CD4-positive, alpha-beta T cell treated with Interleukin-6 at 100 ng/mL for 8 hours (primary cell): Measurements from ENCODE around the gene C2orf92.
"Not testable (repeated sequence)": the region's sequence is repeated elsewhere in the genome, so short reads cannot be mapped to it uniquely, and the experiment has no call there.

Source experiments
- DNase-seq: peaks from one replicate; pipeline ENCODE4 v3.0.0-alpha.2; 2020; ENCODE audit warnings: mixed read lengths, low spot score

The C2orf92 gene

DNA sequence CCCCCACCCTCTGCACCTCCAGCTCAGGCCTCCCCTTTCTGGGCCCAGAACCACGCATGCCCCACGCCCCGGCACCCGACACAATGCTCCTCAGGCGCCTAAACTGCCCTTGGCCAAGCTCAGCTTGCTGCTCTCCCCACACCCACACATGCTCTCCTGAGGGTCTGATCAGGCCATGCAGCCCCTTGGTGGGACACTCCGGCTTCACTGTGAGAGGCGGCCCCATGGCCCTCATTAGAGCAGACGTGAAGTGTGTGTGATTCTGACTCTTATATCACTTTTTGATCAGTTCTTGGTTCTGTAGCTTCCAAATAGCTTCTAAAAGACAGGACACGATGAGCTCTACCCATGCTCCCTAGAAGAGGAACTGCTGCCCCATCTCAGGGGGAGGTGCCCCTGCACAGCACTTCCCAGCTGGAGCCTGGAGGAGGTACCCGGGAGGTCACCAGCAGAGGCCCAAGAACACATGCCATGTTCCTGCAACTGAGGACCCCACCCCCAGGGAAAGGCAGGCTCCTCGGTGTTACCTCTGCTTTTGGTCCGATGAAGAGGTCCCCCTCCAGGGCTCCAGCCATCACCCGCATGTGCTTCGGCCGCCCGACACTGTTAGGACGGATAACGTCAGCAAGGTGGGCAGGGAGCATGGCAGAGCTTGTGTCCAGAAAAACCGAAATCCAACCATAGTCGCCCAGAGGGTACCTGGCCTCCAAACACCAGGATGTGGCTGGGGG, 9.3 kb upstream of the C2orf92 start:
- DNase-seq: no peak

DNA sequence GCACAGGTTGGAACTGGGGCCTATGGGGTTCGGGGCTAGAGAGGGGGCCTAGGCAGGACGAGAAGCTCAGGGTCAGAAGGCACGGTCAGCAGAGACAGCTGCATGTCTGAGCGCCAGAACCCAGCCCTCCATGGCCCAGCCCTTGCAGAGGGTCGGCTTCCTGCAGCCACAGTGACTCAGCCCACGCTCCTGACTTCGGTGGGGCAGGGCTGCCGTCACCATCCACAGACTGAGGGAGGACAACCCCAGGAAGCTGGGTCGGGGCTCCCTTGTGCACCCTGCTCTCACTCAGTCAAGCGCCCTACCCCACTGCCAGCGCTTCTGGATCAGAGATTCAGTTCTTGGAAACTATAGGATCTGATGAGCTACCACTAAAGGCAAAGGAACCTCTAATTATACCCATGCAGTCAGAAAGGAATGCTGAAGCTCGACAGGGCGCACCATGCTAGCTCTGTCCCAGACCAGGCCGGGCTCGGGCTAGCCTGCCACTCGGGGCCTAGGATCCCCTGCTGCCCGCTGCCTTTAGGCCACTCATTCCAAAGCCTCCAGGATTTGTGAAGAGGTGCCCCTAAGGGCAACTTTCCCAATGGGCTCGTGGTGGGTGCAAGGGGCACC, 8.6 kb upstream of the C2orf92 start:
- DNase-seq: no peak

DNA sequence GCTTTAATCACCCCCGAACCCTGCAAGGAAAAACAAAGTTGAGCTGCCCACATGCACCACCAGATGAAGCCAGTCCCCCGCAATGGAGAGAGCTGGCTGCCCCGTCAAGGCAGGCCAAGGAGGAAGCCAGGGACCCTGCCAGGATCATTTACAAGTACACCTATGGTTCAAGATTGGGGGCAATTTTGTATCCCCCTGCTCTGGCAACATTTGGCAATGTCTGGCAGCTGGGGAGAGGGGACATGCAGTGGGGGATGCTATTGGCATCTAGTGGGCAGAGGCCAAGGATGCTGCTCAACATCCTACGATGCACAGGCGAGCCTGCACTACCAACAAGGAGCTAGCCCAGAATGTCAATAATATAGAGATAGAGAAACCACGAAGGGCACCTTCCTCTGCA, 7.6 kb upstream of the C2orf92 start:
- DNase-seq: no peak

DNA sequence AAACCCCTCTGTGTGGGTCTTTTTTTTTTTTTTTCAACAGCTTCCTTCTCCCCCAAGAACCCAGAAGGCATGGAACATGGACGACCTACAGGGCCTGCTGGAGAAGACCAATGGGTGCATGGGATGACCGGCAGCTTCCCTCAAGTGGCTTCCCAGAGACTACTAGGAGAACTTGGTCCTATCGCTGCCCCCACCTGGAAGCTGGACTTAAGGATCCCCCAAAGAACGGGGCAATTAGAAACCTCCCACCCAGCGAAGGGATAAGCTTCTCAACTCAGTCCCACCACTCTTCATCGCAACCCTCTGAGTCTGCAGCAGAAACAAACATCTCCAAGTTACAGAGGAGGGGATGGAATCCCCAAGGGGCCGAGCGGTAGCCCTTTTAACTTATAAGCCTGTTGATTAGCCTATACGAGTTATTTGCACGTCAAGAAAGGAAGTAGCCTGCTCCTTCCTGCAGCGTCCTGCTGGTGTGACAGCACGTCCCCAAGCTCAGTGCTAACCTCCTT, 7.1 kb upstream of the C2orf92 start:
- DNase-seq: no peak

DNA sequence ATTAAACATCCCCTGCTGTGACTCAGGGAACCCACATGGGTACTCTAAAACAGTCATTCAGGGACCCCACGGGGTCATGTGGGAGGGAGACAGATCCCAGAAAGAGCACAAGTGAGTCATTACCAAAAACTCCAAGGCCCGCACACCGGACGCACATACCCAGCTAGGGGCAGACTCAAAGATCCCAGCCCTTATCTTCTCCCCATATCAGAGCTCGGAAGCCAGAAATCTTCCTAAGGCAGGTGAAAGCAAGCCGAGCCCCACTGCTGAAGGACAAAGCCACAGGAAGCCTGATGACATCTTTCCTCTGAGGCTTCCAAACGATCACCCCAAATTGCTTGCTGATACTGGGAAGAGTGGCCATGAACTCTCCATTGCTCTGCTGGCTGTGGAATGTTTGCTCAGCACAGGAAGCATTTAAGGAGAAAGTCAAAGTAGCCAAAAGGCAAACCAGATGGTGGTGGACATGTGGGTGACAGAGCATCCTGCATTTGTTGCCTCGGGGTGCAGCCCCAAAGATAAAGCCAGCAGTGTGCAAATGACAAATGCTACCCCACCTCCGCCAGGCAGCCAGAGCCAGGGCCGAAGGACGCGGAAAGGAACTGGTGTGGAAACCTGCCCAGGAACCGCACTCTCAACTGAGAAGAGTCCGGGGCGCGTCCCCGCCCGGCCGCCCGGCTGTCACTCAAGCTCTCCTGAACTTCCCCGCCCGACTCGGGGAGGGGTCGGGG, 6.5 kb upstream of the C2orf92 start:
- DNase-seq: peak; percentile 55

DNA sequence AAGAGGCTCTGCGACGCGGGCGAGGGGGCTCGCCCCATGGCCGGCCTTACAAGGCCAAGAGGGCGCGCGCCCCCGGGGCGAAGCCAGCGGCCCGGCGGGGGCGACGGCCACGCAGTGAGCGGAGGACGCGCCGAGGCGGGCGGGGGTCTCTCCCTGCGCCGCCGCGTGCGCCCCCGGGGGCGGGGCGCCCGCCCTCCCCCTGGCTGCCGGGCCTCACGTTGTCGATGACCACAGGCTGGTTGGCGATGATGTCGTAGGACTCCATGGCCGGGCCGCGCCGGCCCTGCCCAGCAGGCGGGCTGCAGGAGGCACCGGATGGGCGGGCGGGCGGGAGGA, 5.9 kb upstream of the C2orf92 start:
- no peak for DNase-seq

DNA sequence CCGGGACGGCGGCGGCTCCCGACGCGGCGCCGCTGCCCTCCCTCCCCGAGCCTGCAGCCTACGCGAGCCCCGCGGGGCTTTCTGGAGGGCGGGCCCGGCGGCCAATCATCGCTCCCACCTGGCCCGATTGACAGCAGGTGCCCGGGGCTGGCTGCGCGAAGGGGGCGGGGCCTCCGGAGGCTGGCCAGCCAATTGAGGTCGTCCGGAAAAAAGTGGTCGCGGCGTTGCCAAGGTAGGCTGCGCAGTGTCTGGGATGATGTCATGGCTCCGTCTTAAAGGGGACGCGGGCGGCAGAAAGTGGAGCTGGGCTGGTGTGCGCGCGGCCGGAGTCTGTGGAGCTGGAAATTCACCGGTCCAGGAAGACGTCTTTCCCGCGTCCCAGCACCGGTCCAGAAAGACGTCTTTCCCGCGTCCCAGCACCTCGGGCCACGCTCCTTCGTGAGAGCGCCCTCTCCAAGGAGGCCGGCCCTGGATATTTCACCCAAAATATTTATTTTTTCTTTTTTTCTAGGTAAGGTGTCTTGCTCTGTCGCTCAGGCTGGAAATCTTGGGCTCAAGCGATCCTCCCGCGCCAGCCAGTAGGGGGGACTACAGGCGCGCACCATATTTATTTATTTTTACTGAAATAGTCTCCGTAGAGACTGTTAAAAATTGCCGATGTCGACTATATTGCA, 5.4 kb upstream of the C2orf92 start, which contains the start of gene ACTR1B:
TSS of gene ACTR1B (minus strand) at position 83 of the 674 bp plus-strand sequence. CDS start 154 bp downstream, outside the sequence.
- peak; percentile 98 for DNase-seq

DNA sequence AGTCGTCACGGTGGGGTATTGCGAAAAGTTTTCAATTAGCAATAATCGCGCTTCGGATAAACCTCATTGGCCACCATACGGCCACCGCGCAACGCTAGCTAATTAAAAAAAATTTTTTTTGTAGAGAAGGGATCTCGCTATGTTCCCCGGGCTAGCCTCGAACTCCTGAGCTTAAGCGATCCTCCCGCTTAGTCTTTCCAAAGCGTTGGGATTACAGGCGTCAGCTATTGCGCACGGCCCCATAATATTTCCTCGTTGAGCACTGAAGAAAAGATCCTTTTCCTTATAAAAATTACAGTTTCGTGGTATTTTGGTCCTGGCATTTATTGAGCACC, 4.9 kb upstream of the C2orf92 start:
- DNase-seq: no peak

DNA sequence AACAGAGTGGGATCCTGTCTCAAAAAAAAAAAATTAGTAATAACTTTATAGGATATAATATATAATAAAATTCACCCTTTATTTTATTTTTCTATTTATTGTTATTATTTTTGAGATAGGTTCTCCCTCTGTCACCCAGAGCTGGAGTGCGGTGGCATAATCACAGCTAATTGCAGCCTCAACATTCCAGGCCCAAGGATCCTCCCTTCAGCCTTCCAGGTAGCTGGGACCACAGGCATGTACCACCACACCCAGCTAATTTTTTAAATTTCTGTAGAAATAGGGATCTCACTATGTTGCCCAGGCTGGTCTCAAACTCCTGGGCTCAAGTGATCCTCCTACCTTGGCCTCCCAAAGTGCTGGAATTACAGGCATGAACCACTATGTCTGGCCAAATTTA, 958 bp downstream of the C2orf92 start:
- no peak for DNase-seq

DNA sequence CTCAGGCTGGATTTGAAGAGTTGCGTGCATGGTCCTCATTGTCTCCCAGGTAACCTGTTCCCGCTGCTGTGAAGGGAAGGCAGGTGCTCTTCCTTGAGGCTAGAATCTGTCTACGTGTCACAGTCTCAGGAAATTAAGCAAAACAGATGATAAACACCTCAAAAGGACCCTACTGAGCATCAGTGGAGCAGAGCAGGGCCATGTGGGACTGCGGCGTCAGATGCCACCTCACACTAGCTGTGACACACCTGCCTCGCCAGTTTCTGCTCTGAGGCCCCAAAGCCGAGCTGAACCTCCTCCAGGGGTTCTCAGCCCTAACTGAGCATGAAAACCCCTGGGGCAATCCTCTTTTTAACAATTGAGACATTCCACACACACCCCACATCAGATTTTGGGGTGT, 2.0 kb downstream of the C2orf92 start:
- no peak for DNase-seq

DNA sequence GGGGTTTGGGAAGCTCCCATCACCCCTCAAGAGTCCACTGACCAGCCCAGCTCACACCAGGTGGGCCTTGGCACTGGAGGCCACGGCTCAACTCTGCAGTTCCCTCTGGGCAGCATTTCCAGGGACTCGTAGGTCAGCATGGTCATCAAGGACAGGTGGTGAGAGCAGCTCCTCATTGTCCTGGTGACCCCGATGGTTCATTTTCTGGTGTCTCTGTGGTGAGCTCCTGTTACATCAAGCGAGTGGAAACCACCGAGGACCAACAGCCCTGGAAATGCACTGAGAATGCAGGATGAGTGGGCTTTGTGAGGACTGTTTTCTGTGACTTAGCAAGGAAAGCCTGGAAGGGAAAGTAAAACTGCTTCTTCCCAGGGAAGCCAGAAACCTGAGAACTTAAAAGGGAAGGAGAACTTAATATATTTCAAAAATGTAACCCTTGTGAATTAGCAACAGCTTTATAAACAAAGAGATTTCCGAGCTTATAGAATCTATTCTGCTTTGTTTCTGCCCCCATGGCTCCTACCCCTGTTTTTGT, 3.2 kb downstream of the C2orf92 start:
- not testable (repeated sequence) for DNase-seq

DNA sequence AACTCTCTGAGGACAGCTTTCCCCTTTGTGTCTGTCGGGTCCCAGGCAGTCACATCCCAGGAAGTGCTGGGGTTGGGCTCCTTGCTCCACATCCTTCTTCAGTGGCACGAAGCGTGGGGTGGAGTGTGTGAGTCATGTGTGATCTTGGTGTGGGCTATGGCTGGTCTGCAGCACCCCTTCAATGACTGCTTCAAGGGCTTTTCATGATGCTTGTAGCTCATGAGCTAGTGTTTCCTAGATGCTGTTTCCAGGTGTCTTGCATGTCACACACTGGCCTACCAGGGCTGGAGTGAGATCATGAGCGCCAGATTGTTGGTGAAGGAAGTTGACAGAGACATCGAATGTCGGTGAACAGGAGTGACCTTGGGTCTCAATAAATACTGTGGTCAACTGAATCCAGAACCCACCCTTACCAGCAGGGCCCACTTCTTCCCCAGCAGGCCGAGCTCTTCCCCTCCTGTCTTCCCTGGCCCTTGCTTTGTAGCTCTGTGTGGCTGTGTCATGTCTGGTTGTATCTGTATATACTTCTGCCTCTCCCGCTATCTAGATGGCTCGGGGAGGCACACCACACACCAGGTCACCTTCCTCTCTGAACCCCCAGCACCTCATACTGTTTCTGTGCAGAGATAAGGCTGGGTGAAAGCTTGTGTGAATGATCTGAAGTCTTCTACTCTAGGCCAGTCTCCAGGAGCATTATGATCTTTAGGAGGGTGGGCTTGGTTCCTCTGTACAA, 3.8 kb downstream of the C2orf92 start:
- DNase-seq: no peak

DNA sequence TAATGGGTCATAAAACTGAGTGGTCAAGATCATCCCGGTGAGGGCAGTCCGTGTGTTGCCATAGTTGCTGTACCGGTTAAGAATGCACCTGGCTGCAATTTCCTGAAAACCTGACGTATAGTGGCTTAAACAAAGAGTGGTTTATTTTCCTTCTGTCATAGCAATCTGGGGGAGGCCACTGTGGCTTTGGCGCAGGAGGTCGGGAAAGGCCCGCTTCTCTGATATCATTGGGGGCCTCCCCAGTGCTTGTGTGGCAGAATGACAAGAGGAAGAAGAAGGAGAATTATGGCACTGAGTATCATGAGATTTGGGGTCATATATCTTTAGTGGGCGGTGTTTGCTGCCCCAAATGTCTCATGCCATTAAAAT, 4.4 kb downstream of the C2orf92 start:
- DNase-seq: no peak

DNA sequence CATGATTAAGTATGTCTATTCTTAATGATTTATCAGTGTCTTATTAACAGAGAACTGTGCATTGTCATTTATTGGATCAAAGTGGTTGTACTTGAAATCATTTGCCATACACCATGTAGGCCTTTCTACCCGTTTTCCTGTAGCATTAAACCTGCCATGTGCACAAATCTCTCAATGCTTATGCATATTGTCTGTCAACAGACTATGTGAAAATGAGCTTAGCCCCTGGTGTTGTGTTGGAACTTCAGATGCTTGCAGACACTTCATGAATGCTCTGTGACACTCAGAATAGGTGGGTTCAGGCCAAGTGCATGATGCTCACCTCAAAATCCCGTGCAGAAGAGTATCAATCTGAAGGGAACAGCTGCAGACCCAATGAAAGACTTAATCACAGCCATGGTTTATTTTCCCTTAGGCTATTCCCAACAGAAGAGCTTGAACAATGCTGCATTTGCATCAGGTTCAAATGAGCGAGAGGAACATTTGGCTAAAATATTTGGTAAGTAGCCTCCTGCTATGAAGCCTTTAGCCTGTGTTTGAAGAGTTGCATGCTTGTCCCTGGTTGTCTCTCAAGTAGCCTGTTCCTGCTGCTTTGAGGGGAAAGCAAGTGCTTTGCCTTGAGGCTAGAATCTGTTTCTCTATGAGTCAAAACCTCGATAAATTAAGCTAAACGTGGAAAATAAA, 6.1 kb downstream of the C2orf92 start:
- no peak for DNase-seq

DNA sequence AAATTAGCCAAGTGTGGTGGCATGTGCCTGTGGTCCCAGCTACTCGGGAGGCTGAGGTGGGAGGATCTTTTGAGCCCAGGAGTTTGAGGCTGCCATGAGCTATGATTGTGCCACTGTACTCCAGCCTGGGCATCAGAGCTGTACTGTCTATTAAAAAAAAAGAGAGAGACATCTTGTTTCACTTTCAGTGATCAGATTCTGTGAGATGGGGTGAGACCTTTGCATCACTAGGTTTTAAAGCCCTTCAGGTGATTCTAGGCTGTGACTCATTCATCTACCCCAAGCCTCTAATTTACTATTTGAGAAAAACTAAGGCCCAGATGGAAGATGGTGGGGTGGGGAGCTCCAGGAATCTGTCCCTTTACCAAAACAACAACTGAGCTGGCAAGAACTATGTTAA, 7.1 kb downstream of the C2orf92 start:
- DNase-seq: no peak

DNA sequence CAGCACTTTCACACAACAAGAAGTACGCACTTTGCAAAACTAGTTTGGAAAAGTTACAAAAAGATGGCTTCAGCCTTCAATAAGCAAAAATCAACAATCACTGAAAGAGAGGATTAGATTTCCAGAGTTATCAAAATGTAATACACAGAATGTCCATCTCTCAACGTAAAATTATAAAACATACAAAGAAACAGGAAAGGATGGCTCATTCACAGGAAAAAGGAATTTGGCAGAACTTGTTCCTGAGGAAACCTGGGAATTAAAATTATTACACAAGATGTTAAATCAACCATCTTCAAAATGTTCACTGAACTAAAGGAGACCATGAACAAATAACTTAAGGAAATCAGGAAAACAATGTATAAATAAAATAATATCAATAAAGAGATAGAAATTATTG, 8.0 kb downstream of the C2orf92 start:
- no peak for DNase-seq

DNA sequence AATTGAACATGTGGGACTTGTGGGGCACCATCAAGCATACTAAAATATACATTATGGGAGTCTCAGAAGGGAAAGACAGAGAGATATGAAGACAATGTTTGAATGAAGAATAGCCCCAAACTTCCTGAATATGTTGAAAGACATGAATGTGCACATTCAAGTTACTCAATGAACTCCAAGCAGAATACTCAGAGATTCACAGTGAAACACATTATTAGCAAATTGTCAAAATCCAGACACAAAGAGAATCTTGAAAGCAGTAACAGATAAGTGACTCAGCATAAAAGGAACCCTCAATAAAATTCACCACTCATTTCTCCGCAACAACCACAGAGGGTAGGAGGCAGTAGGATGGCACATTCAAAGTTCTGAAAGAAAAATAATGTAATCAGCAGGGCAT, 8.8 kb downstream of the C2orf92 start:
- no peak for DNase-seq

DNA sequence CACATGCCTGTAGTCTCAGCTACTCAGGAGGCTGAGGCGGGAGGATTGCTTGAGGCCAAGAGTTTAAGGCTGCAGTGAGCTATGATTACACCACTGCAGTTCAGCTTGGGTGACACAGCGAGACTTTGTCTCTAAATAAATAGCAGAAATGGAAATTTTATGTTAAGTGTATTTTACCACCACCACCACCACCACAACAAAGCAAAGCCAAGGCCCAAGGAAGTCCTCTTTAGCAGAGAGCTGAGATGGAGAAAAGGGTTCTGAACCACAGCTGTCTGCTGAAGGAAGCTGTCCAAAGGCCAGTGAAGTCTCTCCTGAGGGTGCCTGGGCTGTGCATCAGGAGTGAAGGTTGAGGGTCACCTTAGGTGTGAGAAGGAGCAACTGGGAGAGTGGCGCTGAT, 17.7 kb downstream of the C2orf92 start:
- DNase-seq: not testable (repeated sequence)

DNA sequence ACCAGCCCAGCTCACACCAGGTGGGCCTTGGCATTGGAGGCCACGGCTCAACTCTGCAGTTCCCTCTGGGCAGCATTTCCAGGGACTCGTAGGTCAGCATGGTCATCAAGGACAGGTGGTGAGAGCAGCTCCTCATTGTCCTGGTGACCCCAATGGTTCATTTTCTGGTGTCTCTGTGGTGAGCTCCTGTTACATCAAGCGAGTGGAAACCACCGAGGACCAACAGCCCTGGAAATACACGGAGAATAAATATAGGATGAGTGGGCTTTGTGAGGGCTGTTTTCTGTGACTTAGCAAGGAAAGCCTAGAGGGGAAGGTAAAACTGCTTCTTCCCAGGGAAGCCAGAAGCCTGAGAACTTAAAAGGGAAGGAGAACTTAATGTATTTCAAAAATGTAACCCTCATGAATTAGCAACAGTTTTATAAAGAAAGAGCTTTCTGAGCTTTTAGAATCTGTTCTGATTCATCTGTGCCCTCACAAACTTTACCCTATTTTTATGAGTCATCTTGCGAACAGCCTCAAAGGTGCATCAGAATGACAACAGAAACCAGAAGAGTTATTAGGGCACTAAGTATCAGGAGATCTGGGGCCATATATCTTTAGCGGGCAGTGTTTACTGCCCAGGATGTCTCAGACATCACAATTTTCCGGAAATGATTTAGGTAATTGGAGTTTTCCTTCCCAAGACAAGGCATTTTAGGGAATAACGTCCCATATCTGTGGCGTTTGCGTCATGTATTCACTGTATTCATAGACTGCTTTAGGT, 18.7 kb downstream of the C2orf92 start:
- DNase-seq: no peak

DNA sequence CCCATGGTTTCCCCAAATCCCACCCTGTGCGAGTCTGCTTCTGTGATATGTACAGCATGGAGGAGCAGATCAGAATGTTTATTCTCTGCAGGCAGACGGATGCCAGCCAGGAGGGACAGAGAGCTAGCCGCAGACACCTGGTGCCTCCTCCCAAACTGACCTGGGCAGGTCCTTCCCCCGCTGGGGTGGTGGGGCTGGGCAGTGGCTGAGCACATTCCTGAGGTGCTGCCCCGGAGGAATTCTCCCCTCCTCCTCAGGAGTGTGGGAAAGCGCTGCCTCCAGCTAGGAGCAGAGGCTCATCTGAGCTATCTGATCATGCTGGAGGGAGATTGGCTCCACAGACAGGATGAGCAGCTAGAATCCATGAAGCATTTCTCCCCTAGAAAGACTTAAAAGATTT, 21.7 kb downstream of the C2orf92 start:
- DNase-seq: no peak
